GM13977 (cell line): ENCODE data around the gene CIPC.
A peak's percentile ranks its signal among the peaks of the same experiment; 100 is the strongest.

Experiments
- DNase-seq: peaks from one replicate; pipeline ENCODE4 v3.0.0; 2012; ENCODE audit warnings: low spot score
- in situ Hi-C: fragments of 300-500 bp; cut with MboI; formaldehyde crosslinking; loops from one replicate; pipeline ENCODE4 v1.12.0; 2022; ENCODE audit warnings: low sequenced_read_pairs, low pct_unique_long_range_greater_than_20kb, mixed read lengths, inconsistent platforms; ENCODE audit not compliant: unreplicated experiment
- TF ChIP-seq, protein P1 (sequence below): IDR thresholded peaks from 2 replicates; pipeline ENCODE4 v1.5.1; 2012; ENCODE audit warnings: mild to moderate bottlenecking, control low read depth; ENCODE audit not compliant: insufficient read depth; ENCODE audit errors: extremely low read depth, missing control alignments

The CIPC gene

DNA sequence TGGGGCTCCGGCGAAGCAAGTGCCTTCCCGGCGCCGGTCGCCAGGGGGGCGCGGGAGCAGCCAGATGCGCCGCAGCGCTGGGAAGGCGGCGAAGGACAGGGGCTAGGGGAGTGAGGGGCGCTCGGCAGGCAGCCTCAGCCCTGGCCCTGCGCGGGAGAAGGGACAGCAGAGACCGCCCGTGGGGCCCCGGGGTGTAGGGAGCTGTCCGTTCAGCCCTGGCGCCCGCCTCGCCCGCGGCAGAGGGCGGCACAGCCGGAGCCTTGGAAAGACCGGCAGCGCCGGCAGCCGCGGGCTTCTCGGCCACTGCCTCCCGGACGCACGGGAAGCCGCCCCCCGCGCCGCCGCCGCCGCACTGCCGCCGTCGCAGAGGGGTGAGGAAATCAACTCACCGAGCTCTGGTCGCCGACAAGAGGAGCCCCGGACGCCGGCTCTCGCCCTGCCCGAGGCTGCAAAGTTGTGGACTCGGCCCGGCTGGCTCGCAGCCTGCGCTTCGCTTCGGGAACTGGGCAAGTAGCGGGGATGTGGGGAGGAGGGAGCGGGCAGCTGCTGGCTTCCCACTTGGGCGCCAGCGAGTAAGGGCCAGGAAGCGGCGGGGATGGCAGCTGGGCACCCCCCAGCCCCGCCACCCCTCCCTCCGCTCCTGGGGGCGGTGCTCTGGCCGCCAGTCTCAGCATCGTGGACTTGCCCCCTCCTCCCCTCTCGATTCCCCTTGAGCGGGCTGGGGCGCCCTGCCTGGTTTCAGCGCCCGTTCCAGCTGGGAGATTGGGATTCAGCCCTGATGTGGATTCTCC is 43.4 kb downstream of the CIPC start, which contains the start of gene ZDHHC22:
Gene ZDHHC22 (minus strand): TSS at position 578 of the 791 bp plus-strand sequence. CDS start 2,053 bp downstream, outside the sequence.
- TF ChIP-seq, protein P1, sequence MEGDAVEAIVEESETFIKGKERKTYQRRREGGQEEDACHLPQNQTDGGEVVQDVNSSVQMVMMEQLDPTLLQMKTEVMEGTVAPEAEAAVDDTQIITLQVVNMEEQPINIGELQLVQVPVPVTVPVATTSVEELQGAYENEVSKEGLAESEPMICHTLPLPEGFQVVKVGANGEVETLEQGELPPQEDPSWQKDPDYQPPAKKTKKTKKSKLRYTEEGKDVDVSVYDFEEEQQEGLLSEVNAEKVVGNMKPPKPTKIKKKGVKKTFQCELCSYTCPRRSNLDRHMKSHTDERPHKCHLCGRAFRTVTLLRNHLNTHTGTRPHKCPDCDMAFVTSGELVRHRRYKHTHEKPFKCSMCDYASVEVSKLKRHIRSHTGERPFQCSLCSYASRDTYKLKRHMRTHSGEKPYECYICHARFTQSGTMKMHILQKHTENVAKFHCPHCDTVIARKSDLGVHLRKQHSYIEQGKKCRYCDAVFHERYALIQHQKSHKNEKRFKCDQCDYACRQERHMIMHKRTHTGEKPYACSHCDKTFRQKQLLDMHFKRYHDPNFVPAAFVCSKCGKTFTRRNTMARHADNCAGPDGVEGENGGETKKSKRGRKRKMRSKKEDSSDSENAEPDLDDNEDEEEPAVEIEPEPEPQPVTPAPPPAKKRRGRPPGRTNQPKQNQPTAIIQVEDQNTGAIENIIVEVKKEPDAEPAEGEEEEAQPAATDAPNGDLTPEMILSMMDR = peak; percentile 13
- in situ Hi-C loops = loop anchor here (25.0 kb wide), 1 partner anchor 396 kb away; no protein-coding TSS in a partner anchor
- DNase-seq = peak; percentile 69

- in situ Hi-C loops = loop anchor here (25.0 kb wide), 1 partner anchor 395 kb away; no protein-coding TSS in a partner anchor
- no peak for DNase-seq
- TF ChIP-seq, protein P1 = no peak
These were observed 44.1 kb downstream of the CIPC start for GRCh38 chr14:77142005-77142800.

DNA sequence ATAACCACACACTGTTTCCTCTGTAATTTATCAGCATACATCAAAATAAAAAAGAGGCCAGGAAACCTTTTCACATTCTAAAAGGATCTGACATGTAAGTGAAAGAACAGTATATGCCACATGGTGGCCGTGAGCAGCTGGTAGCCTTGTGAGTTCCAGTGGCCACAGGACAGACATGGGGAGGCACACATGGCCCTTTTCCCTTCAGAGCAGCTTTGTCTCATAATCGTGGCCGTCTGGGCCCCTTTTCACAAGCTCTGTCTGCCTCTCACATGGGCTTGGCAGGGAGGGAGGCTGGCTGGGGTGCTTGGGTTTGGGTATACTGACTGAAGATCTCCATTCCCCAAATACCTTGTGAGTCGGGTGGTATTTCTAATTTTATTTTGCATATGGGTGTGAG is 45.0 kb downstream of the CIPC start:
- DNase-seq = no peak
- TF ChIP-seq, protein P1 = no peak
- in situ Hi-C loops = loop anchor here (25.0 kb wide), 1 partner anchor 394 kb away; no protein-coding TSS in a partner anchor

GRCh38 chr14:77144412-77145115 is 46.5 kb downstream of the CIPC start:
- in situ Hi-C loops = loop anchor here (25.0 kb wide), 1 partner anchor 393 kb away; no protein-coding TSS in a partner anchor
- TF ChIP-seq, protein P1 = no peak
- DNase-seq = no peak

GRCh38 chr14:77145975-77146740 is 48.1 kb downstream of the CIPC start:
- no peak for DNase-seq
- TF ChIP-seq, protein P1 = no peak
- in situ Hi-C loops = loop anchor here (25.0 kb wide), 1 partner anchor 391 kb away; no protein-coding TSS in a partner anchor
